GM10847 (cell line): ENCODE measurements around the gene CYGB.

ENCODE experiments used
- POLR2A ChIP-seq: IDR thresholded peaks from 2 replicates; pipeline ENCODE4 v1.6.1; 2011; ENCODE audit not compliant: insufficient read length; ENCODE audit errors: extremely low read depth

The CYGB gene

GRCh38 chr17:76502341-76503211 is 34.9 kb downstream of the CYGB start:
- no peak for TF ChIP-seq POLR2A

- no peak for TF ChIP-seq POLR2A
Observed at GRCh38 chr17:76501827-76502307, 35.6 kb downstream of the CYGB start.

DNA sequence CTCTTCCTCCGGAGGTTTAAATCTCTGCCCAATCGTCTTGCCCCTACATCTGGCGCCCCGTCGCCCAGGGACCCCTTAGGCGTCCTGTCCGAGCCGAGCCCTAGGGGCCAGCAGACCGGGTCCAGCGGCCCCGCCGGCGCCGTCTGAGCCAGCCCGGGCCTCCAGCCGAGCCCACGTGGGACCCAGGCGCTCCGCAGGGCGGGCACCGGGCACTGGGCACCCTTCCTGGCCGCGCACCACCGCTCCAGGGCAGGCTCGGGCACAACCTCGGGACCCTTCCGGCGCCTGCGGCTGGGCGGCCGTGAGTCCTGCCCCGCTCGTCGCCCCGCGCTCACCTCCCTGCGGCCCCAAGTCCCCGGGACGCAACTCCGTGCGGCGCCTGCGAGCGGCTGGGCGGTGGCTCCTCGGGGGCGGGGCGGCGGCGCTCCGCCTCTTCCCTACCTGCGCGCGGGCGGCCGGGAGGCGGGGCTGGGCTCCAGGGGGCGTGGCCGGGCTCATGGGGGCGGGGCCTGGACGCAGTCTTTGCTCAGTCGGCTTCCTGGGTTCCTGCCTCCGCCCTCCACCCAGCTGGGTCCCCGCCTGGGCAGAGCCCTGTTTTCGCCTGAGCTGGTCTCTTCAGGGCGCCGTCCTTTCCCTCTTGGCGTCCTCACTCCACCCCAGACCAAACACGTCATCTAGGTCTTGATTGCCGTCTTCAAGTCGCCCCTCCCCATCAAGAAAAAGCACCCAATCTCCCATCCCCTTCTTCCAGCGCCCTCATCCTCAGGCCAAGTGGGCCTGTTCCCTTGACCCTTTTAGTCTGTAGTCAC is 36.3 kb downstream of the CYGB start, which contains the start of gene RHBDF2:
TSS of gene RHBDF2 (minus strand) at position 406 of the 809 bp plus-strand sequence. CDS start 19,899 bp downstream, outside the sequence.
- TF ChIP-seq POLR2A, result peak; percentile 90

DNA sequence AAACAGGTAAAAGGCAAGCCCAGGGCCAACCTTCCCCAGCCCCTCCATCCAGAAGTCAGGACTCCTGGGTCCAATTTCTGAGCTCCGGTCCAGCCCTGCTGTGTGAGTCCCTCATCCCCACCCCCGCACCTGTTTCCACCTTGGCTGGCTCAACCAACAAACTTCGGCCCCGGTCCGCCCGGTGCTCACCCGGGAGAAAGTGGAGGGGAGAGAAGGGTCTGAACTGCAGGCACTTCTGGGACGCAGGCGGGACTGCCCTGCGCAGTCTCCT is 36.8 kb downstream of the CYGB start:
- no peak for TF ChIP-seq POLR2A

DNA sequence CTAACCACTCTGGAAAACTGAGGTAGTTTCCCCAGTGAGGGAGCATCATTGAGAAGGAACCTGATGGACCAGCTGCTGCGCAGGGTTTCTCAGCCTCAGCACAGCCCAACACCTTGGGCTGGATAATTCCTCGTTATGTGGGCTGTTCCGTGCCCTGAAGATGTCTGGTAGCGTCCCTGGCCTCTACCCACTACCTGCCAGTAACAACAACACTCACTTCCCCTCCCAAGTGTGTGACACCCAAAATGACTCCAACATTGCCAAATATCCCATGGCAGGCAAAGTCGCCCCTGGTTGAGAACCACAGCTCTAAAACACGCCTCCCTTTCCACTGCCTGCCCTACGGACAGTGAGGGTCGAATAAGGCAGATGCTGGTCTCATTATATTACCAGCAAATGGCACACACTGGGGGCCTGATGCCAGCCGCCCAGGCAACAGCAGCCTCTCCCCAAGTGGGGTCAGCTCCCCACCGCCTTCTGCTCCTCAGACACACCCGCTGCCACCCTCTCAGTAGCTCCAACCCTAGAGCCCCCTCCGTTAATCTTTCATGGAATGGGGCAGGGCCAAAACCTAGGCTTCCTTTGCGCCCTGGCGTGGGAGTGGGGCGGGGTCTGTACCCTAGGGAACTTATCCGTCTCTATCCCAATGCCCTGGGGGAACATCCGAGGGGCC is 37.3 kb downstream of the CYGB start:
- TF ChIP-seq POLR2A, result no peak

DNA sequence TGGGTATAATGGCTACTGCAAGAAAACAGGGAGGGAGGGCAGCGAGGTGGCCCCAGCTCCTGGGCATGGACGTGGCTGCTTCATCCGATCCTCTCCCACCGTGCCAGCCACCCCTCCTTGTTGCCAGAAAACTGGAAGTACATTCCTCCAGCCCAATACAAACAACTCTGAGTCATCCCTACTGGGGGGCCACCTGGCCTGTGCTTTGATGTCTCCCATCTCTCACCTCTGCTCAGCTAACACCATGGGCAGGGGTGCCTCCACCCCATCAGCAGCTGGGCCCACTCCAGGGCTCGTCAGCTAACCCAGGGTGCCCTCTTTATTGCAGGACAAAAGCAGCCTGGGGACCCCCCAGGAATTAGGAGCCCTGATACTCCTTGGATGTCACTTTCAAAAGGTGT is 38.2 kb downstream of the CYGB start:
- no peak for TF ChIP-seq POLR2A

GRCh38 chr17:76498876-76499251 is 38.6 kb downstream of the CYGB start:
- TF ChIP-seq POLR2A, result no peak

- no peak for TF ChIP-seq POLR2A
Observed at GRCh38 chr17:76497979-76498875, 39.3 kb downstream of the CYGB start.

DNA sequence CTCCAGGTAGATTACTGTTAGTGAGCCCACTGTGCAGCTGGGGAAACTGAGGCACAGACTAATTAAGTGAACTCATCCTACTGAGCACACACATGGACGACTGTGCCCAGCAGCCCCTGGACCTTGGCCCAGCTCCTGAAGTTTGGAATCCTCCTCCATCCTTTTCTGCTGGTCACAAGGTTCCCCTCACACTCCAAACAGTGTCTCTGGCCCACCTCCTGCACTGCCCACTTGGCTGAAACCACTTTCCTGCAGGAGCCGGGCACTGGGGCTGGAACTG is 39.9 kb downstream of the CYGB start:
- no peak for TF ChIP-seq POLR2A

DNA sequence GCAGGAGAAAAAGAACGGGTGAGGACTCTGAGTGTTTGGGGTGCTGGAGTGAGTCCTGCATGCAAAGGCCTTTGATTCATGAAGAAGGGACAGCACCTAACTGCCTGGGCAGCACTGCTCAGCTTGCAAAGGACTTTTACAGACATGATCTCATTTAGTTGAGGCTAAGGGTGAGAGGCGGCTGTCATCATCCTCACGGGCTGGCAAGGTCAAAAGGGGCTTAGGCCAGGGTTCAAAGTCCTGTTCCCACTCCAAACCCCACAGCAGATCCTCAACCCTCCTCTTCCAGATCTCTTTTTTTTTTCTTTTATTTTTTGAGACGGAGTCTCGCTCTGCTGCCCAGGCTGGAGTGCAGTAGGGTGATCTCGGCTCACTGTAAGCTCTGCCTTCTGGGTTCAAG is 41.0 kb downstream of the CYGB start:
- no peak for TF ChIP-seq POLR2A

GRCh38 chr17:76495663-76496400 is 41.7 kb downstream of the CYGB start:
- no peak for TF ChIP-seq POLR2A

- no peak for TF ChIP-seq POLR2A
Observed at GRCh38 chr17:76493505-76494167, 43.9 kb downstream of the CYGB start.

DNA sequence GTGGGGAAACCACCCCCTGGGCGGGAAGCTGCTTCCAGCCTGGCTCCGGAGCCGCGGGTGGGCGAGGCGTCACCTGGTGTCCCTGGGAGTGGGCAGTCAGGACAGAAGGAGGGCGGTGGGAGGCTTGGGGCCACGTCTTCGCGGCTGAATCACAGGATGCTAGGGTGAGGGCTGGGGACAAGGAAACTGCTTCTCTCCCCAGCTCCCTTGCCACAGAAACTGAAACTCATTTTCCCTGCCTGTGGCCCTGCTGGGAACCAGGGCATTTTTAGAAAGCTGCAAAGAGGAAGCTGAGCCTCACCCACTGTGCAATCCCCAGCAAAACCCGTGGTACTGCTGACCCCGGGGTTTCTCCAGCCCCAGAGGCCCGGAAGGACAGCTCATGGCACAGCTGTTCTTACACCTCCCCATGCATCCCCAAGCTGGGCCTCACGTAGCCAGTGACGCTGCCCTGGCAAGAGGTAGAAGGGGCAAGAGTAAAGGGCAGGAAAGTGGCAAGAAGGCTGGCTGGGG is 44.5 kb downstream of the CYGB start:
- no peak for TF ChIP-seq POLR2A

DNA sequence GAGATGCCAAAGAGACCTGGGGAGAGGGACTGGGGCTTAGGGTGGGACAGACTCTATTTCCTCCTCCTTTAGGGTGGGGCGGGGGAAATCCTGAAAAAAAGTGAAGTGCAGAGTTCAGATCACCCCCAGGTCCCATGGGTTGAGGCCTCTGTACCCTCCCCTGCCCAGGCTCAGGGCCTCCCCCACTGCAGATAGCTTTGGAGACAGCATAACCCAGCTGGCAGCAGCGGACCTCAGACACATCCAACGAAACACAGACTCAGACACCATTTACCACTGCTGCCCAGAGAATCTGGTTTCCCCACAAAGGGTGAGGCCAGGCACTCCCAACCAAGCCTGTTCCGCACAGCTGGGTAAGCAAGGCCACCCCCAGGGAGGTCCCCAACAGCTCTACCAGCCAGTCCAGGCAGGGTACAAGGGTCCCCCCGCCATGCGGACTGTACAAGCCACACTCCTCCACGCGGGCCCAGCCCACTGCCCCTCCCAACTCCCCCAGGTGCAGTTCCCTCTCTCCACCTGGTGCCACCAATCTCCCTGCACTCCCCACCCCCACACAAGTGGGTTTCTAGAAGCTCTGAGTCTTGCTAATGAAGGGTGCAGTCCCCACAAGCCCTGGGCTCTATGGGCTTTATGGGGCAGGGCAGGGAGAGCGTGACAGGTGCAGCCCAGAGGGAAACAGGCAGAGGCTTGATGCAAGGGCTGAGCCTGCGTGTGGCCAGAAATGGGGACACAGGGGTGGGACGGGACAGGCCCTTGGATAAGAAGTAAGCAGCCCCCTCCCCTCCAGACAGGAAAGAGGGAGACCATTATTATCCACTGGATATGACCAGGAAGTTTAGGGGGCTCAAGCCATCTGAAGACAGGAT is 45.2 kb downstream of the CYGB start:
- peak; percentile 26 for TF ChIP-seq POLR2A
